CD4-positive, alpha-beta T cell treated with Interleukin-4 for 4 hours (primary cell): ENCODE measurements around the gene ZC3H12C.

Experiments
- DNase-seq: peaks from one replicate; pipeline ENCODE4 v3.0.0-alpha.2; 2020

ZC3H12C gene

DNA sequence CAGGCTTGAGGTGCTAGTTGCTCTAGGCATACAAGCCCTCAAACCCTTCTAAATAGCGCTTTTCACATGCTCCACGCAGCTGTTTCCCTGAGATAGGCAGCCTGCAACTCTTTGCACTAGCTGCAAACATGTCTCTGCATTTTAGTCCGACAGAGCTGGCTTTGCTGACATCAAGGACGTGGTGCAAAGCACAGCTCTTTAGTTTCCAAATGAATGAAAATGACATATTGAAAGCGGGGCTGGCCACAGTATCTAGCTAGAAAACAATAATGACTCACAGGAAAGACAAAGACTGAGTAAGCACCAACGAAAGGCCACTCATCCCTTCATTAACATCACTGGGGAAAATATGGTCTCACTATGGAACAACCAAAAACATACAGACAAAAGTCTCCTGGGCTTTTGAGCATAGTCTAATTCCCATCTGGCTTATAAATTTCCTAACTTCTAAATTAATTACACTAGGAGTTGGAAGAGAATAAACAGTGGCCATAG, 15.3 kb upstream of the ZC3H12C start:
- no peak for DNase-seq

DNA sequence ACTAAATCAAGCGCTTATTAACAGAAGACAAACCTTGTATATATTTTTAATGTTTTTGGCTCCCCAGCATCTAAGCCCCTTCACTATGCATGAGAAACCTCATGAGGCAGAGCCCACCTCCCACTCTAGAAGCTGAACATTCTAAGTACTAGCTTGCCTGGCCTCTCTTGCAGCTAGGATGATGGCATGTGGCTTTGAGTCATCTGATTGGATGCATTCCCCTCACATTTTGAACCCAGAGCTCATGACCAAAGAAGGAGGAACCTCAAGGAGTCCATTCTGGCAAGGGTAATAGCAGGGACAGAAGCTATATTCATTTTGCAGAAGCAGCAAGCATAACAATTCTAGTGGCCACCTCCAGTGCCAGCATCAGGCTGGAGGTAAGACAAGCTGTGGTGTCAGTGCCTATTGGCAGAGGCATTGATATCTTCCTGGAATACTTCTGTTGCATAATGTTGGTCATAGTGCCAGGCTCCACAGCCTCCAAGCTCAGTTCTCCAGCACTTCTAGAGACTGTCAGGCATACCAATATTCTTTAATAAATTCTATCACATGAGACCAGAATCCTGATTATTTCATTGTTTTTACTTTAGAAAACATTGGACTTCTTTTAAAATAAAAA, 14.2 kb upstream of the ZC3H12C start:
- DNase-seq, result no peak

DNA sequence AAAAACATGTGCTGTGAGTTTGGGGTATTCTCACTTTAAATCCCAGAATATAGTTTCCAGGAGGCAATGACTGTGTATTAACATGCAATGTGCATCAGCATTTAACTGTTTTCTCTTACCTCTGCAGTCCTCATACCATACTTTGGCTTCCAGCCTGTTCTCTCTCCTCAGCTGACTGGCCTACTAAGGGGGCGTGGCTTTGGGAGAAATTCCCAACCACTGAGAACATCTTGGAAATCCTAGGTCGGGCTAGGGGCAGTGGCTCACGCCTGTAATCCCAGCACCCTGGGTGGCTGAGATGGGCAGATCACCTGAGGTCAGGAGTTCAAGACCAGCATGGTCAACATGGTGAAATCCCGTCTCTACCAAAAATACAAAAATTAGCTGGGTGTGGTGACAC, 13.5 kb upstream of the ZC3H12C start:
- DNase-seq, result no peak

DNA sequence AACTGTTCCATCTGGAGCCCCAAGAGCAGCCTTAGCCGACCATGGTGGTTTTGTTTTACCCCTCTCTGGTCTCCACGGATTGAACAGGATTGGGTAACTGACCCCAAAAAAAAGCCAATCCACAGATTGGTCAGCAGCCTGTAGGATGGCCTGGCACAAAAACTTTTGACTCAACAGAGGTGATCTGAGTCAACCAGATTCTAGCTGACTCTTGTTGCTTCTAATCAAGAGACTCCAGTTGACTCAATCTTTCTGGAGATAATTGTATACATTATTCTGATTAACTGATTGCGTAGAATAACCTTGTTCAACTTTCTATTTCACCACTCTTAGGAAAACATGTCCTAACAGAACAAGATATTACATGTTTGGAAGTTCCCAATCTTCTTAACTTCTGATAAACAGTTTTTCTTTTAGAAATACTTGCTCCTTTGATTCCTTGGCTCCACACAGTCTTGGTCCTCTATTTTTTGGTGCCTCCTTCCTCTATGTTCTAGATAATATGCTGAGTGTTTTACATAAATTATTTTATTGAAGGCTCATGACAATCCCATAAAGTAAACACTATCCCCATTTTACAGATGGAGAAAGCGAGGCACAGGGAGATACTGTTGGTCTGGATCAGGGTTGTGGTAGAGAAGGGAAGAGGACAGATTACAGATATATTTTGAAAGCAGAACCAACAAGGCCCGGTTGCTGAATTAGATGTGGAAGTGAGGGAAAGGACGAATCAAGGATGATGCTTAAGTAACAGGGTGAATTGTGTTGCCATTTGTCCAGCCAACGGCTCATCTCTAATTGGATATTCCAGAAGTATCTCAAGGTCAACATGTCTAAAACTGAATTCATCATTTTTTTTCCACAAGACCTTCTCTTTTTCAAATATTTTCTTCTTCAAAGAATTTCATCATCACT, 11.5 kb upstream of the ZC3H12C start:
- no peak for DNase-seq

DNA sequence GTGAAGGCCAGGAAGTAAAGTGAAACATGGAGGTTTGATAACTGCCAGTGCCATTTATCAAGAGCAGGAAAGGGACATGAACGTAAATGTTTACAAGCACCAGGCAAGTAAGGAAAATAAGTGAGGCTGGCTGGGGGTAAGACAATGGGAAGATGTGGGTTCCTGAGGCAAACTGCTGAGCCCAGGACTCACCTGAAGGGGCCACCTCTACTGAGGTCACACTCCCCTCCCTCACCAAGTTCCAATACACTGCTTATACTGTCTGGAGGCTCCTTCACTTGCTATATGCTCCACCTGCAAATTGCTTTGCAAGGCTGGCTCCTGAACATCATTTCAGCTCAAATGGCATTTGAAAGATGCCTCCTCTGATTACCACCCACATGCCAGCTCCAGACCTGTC, 10.3 kb upstream of the ZC3H12C start:
- no peak for DNase-seq

DNA sequence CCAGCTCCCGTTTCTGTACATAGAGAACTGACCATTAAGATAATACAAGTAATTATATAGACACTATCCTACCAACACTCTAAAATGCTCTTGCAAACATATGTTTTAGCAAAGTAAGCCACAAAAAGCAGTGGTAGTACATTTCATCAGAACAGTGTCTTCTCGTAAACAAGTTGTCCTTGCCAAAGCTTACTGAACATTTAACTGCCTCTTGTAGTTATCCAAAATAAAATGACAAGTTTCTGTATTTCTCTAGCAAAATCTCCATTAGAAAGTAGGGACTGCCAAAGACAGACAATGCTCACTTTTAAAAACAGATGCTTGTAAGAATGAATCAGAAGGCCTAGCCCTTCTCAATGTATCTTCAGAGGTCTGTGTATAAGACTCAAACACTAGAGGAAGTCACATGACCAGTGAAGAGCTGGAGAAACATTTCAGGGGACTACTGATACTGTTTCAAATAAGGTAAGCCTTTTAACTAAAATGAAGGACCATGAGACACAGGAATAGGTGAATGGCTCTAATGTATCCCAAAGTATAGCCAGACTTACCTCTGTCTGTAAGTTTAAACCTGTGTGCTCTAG, 7.8 kb upstream of the ZC3H12C start:
- no peak for DNase-seq

DNA sequence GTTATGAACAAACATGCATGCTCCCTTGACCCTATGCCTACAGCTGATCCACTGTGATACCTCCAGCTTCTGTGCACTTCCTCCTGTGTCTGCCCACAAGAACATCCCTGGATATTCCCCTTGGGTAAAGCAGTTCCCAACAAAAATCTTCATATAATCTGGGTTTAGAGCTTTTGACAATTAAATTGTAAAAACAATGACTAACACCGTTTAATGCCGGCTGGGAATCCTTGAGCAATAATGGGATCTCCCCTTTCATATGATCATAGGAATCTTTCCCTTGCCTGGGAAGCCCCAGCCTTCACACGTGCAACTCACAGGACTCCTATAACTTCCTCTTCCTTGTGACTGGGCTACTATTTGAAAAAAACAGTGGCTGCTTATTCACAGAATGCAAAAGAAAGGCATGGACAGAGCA, 6.3 kb upstream of the ZC3H12C start:
- no peak for DNase-seq

DNA sequence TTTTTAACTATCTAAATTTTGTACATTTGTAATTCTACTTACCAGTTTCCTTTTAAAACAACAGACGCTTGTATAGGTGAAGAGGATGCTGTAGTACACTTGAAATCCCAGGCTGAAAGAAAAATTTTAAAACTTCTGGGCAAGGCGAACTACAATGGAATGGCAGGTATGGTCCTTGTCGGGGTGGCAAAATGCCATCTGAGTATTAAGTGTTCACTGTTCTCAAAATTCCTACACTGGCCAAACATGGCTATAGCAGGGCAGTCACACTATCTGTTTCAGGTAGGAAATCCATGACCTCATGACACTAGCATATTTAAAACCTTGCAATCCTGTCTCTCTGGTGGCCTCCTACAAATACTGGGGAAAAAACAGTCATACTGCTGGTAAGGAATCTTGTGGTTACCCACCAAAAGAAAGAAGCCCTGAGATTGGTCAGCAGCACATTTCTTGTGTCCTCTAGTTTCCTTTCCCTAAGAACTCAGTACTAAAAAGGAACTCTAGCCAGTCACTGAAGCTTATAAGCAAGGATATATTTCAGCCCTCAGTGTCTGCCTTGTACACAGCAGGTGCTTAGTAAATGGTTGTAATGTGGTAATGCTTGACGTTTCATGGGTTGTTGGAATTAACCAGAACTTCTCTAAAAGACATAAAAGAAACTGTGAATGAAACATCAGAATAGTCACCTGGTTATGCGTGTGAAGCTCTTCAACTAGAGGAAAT, 5.2 kb upstream of the ZC3H12C start:
- no peak for DNase-seq

DNA sequence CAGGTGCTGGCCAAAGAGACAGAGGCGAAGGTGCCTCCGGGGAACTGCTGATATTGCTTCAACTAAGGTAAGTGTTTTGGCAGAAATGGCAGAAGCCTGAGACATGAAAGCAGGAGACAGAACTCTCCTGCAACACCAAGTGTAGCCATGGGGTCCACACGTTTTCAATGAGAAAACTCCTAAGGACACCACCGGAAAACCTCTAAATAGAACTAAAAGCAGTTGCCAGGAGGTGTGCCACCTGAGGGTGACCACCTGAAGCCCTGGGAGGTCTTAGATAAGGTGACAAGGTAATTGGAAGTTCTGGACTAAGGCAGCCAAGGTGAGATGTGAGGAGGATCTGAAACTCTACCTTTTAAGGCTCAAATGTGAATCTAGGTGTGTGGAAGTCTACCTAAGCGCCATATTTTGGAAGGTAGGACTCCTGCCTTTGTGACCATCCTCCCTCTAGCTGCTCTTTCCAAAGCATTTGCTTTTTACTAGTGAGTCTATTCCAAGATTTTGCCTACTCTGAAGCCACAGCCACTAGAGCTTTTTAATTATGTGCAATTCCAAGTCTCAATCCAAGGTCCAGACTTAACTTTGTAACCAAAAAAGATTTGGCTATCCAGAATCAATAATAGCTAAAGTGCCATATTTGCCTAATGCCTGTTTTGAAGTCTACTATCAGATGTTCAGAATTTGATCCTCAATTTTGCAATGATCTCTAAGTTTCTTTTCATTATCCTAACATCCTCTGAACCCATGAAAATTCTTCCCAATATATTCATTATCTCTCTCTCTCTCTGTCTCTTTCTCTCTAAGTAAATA, 4.5 kb upstream of the ZC3H12C start:
- no peak for DNase-seq

DNA sequence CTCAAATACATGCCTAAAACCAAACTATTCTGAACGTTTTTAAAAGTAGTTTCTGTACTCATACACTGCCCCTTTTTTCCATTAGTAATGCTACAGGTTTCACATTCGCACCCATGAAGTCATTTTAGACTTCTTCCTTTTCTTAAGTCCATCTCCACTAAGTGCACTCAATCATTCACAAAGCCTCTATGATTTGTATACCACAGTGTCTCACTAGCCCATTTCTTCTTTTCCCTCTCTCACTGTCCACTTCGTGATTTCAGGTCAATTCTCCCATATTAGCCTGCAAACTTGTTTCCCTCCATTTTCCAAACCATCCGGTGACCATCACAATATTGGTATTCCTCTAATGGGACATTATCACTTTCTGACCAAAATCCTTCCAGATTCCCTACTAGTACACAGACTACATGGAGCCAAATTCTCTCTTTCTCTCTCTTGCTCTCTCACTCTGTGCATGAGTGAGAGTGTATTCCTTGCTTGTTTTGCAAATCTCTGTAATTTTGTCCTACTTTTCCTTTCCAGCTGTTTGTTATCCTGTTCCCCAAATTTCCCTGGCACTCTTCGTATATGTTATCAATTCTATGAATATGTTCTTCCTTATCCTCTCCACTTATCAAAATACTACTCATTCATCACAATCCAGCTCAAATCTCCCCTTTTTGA, 3.4 kb upstream of the ZC3H12C start:
- DNase-seq, result no peak

DNA sequence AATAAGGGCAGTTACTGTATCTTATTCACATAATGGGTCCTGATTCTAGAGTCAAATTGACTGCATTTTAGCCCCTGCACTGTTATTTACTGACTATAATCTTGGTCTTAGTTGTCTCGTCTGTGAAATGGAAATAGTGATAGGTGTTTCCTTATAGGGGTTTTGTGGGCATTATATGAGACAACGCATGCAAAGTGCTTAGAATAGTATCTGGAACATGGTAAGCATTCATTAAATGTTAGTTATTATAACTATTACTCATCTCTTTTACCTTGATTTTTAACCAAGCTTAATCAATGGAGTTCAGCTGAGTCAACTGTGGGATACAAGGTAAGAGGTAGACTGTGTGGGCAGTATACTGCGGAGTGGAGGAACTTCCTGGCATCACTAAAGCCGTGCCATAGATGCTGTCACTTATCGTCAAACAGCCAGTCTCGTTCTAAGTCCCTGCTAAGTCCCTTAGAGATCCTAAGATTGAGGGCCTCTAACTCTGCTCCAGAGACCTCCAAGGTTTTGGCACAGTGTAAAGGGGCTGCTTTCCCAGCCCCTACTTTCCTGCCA, 2.6 kb upstream of the ZC3H12C start:
- DNase-seq, result no peak

DNA sequence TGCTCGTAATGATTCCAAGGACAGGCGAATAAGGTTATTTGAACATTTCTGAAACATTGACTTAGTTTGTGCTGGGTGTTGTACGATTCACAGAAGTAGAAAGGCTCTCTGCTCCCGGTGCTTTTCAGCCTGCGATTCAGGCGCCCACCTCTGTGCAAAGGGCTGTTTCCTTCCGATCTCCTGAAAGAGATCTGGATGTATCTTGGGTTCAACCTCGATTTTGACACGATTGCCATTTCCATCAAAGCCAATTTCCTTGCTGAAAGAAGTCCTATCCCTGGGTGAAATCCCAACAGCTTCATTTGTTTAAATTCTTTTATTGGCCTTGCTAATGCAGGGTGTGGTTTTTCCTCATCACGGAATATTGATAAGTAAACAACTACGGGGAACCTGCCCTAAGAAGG, 1.1 kb upstream of the ZC3H12C start:
- DNase-seq, result no peak

DNA sequence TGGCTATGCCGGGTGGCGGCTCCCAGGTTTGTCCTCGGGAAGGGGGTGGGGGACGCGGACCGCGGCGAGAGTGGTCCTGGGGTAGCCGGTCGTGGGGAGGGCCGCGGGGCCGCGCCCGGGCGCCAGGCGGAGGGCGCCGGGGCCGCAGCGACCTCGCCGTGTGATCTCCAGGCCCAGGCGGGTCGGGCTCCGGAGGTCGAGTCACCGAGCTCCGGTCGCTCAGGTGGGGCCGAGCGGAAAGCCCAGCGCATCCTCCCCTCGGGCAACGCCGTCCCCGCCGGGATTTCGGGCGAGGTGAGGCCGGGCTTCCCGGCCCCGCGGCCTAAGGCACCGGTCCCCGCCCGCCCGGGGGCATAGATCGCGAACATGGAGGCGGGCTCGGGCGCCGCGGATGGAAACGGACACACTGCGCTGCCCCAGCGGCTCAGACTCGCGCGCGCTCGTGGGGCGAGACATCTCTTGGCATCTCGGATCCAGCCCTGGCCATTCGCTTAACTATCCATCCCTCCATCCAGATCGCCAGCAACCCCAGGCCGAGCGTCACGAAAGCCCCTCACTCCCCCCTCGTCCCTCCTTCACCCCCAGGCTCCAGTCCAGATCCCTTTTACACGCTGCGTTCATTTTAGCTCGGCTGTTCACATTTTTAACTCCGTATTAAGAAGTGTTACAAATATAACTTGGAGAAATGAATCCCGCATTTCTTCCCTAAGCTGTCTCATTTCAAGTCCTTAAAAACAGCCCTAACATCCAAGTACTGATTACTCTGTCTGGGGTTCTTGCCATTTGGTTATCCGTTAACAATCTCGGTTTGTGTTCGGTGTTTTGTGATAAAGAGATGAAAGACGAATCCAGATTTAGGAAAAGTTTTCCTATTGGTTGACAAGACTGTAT, 460 bp downstream of the ZC3H12C start:
- DNase-seq, result no peak

DNA sequence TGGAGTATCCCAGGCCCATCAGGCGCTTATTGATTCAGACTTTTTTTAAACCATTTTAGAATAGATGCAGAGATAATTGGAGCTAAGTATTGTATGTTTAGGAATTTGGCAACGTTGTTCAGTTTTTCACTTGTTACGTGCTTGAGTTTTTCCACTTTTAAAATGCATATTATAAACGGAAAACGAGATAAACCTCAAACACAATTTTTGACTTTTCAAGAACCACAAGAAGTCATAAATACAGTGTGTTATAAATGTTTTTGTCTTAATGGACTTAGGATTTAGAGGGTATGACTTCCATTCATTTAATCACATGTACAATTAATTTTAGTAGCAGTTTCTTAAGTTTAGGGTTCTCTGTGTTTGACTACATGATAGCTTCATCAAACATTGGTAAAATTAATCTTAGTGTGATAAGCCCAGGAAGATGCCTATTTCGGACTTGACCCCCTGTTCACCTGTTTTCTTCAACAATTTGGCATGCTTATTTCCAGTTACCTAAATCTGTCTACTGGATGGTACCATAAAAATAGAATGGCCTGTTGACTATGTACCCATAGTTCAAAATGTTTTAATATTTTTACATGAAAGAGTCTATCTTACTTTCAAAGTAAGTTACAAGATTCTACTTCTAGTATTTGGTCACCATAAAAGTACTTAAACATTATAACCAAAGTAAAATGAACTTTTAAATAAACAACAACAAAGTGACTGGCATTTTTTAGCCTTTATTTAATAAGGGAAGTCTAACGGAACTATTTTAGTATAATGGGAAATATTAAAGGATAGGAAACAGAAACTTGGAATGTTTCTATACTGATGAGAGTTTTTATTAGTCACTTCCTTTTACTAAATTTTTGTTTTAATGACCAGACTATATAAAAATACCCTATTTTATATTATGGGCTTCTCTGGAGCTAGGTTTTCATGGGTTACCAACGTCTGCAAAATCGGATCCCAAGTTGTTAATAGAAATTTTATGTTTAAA, 1.4 kb downstream of the ZC3H12C start:
- no peak for DNase-seq

DNA sequence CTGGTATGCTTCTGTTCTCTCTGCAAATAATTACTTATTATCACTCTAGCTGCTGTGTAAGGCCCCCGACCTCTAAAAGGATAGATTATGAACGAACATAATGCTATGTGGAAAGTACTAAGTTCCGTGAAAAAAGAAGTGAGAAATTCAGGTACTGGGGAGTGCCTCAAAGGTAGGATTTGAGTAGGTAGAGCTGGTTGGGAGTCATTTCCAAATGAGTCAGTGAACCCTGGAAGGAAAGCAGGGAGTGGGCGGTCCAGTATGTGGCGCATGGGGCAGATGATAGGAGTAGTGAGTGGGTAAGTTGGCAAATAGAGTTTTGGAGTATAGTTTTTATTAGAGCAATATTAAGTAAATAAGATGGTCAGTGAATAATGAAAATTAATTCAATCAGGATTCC, 2.4 kb downstream of the ZC3H12C start:
- DNase-seq, result no peak

DNA sequence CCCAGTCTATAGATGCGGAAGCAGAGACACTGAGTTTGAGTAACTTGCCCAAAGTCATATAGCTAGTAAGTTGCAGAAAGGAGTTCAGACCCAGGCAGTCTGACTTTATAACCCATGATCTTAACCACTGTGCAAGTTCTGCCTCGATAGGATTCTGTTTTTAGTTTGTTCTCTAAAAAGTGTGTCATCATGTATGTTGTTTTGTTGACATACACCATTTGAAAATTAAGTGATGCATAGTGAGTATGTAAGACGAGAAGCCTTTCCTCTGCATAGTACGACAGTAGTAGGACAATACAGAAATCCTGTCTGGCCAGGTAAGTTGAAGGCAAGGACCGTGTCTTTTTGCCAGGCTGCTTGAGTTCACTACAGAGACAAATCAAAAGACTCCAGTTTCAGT, 3.3 kb downstream of the ZC3H12C start:
- no peak for DNase-seq

DNA sequence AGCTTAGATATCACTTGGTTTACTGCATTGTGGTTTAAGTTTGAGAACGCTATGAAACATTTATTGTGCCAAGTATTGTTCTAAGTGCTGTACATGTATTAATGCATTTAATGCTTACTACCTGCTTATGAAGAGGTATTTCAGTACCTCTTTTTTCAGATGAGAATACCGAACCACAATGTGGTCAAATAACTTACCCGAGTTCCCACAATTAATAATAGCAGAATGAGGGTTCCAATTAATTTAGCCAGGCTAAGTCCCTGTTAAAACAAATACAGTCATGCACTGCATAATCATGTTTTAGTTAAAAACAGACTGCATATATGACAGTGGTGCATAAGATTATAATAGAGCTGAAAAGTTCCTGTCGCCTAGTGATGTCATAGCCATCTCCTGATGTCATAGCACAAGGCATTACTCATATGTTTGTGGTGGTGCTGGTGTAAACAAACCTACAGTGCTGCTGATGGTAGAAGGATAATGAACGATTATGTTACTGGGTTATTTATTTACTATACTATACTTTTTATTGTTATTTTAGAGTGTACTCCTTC, 4.3 kb downstream of the ZC3H12C start:
- no peak for DNase-seq

DNA sequence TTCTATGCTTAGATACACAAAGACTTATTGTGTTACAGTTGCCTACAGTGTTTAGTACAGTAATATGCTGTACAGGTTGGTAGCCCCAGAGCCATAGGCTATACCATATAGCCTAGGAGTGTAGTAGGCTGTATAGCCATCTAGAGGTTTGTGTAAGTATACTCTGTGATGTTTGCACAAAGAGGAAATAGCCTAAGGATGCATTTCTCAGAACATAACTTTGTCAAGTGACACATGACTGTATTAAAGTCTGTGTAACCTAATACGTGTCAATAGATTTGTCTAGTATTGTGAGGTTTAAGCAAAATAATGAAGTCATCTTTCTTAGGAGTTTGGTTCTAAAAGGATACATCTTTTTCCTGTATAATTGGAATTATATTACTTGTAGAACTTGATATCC, 5.5 kb downstream of the ZC3H12C start:
- no peak for DNase-seq
